ENCODE data around the gene CRELD2. TPM values are rescaled to one million over a fixed set of nuclear protein-coding genes. Genes with fewer than 3 reads are reported as not detected.

The CRELD2 gene
- total and polyA plus RNA-seq, 2 of the 13 experiments (the other 11 are each of a cell fraction or from before 2014, with no cell fraction given): 17.2 to 44.7 TPM

DNA sequence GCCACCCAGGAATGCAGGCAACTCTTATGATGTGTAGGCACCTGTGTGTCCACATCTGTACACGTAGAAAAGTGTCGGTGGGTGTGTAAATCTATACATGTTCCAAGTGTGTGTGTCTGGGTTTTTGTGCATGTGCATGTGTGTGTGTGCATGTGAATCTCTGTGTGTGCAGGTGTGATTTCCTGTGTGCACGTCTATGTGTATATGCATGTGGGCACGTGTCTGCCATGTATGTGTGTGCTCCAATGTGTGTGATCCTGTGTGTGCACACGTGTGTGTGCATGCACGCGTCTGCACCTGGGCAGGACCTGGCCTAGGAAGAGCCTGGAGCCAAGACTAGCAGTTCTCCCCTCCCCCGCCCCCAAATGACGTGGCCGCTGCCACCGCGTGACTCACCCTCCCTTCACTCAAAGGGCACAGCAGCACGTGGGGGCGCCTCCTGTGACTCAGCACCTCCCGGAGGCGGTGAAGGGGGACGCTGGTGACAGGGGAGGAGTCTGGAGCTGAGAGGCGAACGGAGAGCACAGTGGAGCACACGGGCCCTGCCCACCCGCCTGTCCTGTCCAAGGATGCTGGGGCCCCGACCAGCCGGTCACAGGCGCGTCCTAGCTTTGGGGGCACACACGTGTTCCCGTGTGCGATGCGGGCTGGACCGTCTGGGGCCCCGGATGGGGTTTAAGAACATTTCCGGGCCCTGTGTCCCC lies 52.2 kb downstream of the CRELD2 start (continued):
- TF ChIP-seq, protein P1, sequence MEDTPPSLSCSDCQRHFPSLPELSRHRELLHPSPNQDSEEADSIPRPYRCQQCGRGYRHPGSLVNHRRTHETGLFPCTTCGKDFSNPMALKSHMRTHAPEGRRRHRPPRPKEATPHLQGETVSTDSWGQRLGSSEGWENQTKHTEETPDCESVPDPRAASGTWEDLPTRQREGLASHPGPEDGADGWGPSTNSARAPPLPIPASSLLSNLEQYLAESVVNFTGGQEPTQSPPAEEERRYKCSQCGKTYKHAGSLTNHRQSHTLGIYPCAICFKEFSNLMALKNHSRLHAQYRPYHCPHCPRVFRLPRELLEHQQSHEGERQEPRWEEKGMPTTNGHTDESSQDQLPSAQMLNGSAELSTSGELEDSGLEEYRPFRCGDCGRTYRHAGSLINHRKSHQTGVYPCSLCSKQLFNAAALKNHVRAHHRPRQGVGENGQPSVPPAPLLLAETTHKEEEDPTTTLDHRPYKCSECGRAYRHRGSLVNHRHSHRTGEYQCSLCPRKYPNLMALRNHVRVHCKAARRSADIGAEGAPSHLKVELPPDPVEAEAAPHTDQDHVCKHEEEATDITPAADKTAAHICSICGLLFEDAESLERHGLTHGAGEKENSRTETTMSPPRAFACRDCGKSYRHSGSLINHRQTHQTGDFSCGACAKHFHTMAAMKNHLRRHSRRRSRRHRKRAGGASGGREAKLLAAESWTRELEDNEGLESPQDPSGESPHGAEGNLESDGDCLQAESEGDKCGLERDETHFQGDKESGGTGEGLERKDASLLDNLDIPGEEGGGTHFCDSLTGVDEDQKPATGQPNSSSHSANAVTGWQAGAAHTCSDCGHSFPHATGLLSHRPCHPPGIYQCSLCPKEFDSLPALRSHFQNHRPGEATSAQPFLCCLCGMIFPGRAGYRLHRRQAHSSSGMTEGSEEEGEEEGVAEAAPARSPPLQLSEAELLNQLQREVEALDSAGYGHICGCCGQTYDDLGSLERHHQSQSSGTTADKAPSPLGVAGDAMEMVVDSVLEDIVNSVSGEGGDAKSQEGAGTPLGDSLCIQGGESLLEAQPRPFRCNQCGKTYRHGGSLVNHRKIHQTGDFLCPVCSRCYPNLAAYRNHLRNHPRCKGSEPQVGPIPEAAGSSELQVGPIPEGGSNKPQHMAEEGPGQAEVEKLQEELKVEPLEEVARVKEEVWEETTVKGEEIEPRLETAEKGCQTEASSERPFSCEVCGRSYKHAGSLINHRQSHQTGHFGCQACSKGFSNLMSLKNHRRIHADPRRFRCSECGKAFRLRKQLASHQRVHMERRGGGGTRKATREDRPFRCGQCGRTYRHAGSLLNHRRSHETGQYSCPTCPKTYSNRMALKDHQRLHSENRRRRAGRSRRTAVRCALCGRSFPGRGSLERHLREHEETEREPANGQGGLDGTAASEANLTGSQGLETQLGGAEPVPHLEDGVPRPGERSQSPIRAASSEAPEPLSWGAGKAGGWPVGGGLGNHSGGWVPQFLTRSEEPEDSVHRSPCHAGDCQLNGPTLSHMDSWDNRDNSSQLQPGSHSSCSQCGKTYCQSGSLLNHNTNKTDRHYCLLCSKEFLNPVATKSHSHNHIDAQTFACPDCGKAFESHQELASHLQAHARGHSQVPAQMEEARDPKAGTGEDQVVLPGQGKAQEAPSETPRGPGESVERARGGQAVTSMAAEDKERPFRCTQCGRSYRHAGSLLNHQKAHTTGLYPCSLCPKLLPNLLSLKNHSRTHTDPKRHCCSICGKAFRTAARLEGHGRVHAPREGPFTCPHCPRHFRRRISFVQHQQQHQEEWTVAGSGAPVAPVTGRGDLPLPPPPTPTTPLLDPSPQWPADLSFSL (CRISPR knock-in tag; IDR thresholded peaks at IDR 0.05): peak; percentile 79; the same call in 1 of the 2 replicates
- TF ChIP-seq, protein P2, sequence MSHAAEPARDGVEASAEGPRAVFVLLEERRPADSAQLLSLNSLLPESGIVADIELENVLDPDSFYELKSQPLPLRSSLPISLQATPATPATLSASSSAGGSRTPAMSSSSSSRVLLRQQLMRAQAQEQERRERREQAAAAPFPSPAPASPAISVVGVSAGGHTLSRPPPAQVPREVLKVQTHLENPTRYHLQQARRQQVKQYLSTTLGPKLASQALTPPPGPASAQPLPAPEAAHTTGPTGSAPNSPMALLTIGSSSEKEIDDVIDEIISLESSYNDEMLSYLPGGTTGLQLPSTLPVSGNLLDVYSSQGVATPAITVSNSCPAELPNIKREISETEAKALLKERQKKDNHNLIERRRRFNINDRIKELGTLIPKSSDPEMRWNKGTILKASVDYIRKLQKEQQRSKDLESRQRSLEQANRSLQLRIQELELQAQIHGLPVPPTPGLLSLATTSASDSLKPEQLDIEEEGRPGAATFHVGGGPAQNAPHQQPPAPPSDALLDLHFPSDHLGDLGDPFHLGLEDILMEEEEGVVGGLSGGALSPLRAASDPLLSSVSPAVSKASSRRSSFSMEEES (CRISPR knock-in tag; IDR thresholded peaks at IDR 0.05): peak; percentile 99
- no peak for TF ChIP-seq SUZ12 (IDR thresholded peaks at IDR 0.05; ENCODE audit: low read depth, low read length)
- TF ChIP-seq, protein P3, sequence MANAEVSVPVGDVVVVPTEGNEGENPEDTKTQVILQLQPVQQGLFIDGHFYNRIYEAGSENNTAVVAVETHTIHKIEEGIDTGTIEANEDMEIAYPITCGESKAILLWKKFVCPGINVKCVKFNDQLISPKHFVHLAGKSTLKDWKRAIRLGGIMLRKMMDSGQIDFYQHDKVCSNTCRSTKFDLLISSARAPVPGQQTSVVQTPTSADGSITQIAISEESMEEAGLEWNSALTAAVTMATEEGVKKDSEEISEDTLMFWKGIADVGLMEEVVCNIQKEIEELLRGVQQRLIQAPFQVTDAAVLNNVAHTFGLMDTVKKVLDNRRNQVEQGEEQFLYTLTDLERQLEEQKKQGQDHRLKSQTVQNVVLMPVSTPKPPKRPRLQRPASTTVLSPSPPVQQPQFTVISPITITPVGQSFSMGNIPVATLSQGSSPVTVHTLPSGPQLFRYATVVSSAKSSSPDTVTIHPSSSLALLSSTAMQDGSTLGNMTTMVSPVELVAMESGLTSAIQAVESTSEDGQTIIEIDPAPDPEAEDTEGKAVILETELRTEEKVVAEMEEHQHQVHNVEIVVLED (CRISPR knock-in tag; IDR thresholded peaks at IDR 0.05; ENCODE audit: borderline replicate concordance): peak; percentile 47; the same call in 1 of the 2 replicates
- TF ChIP-seq, protein P4, sequence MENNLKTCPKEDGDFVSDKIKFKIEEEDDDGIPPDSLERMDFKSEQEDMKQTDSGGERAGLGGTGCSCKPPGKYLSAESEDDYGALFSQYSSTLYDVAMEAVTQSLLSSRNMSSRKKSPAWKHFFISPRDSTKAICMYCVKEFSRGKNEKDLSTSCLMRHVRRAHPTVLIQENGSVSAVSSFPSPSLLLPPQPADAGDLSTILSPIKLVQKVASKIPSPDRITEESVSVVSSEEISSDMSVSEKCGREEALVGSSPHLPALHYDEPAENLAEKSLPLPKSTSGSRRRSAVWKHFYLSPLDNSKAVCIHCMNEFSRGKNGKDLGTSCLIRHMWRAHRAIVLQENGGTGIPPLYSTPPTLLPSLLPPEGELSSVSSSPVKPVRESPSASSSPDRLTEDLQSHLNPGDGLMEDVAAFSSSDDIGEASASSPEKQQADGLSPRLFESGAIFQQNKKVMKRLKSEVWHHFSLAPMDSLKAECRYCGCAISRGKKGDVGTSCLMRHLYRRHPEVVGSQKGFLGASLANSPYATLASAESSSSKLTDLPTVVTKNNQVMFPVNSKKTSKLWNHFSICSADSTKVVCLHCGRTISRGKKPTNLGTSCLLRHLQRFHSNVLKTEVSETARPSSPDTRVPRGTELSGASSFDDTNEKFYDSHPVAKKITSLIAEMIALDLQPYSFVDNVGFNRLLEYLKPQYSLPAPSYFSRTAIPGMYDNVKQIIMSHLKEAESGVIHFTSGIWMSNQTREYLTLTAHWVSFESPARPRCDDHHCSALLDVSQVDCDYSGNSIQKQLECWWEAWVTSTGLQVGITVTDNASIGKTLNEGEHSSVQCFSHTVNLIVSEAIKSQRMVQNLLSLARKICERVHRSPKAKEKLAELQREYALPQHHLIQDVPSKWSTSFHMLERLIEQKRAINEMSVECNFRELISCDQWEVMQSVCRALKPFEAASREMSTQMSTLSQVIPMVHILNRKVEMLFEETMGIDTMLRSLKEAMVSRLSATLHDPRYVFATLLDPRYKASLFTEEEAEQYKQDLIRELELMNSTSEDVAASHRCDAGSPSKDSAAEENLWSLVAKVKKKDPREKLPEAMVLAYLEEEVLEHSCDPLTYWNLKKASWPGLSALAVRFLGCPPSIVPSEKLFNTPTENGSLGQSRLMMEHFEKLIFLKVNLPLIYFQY (CRISPR knock-in tag; IDR thresholded peaks at IDR 0.05; ENCODE audit: borderline replicate concordance): 0 out of 2 replicates have a peak, but pooled peaks have one; percentile 55
- peak; percentile 92 for TF ChIP-seq MED1 (CRISPR knock-in tag; IDR thresholded peaks at IDR 0.05)
- TF ChIP-seq, protein P5, sequence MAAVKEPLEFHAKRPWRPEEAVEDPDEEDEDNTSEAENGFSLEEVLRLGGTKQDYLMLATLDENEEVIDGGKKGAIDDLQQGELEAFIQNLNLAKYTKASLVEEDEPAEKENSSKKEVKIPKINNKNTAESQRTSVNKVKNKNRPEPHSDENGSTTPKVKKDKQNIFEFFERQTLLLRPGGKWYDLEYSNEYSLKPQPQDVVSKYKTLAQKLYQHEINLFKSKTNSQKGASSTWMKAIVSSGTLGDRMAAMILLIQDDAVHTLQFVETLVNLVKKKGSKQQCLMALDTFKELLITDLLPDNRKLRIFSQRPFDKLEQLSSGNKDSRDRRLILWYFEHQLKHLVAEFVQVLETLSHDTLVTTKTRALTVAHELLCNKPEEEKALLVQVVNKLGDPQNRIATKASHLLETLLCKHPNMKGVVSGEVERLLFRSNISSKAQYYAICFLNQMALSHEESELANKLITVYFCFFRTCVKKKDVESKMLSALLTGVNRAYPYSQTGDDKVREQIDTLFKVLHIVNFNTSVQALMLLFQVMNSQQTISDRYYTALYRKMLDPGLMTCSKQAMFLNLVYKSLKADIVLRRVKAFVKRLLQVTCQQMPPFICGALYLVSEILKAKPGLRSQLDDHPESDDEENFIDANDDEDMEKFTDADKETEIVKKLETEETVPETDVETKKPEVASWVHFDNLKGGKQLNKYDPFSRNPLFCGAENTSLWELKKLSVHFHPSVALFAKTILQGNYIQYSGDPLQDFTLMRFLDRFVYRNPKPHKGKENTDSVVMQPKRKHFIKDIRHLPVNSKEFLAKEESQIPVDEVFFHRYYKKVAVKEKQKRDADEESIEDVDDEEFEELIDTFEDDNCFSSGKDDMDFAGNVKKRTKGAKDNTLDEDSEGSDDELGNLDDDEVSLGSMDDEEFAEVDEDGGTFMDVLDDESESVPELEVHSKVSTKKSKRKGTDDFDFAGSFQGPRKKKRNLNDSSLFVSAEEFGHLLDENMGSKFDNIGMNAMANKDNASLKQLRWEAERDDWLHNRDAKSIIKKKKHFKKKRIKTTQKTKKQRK (IDR thresholded peaks at IDR 0.05; ENCODE audit: low read length): no peak
- TF ChIP-seq, protein P6, sequence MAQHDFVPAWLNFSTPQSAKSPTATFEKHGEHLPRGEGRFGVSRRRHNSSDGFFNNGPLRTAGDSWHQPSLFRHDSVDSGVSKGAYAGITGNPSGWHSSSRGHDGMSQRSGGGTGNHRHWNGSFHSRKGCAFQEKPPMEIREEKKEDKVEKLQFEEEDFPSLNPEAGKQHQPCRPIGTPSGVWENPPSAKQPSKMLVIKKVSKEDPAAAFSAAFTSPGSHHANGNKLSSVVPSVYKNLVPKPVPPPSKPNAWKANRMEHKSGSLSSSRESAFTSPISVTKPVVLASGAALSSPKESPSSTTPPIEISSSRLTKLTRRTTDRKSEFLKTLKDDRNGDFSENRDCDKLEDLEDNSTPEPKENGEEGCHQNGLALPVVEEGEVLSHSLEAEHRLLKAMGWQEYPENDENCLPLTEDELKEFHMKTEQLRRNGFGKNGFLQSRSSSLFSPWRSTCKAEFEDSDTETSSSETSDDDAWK (CRISPR knock-in tag; IDR thresholded peaks at IDR 0.05): no peak

All from HepG2 (cell line).